Left forelimb (tissue), 1 donor: Measurements from ENCODE around the gene OBP2B.
"Not testable (repeated sequence)": the region's sequence is repeated elsewhere in the genome, so short reads cannot be mapped to it uniquely, and the experiment has no call there.

ENCODE experiments used
- DNase-seq: peaks from one replicate; pipeline ENCODE4 v3.0.0-alpha.2; 2018; ENCODE audit warnings: low spot score

Gene OBP2B, protein sequence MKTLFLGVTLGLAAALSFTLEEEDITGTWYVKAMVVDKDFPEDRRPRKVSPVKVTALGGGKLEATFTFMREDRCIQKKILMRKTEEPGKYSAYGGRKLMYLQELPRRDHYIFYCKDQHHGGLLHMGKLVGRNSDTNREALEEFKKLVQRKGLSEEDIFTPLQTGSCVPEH

DNA sequence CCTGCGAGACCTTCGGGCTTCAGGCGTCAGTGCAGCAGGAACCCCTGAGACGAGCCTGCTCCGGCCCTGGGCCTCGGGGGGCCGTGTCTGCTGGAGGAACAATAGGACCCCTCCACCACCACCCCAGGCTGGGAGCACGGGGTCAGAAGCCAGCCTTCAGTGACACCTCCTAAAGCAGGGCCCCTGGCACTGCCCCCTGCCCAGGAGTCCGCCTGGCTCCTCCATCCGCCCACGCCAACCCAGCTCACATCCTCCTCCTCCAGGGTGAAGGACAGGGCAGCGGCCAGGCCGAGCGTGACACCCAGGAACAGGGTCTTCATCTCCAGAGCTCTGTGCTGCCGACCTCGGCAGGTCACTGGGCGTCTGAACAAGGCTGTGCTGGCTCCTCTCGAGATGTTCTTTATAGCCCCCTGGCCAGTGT lies at the start of gene OBP2B:
TSS of gene OBP2B (minus strand) at position 371 of the 421 bp plus-strand sequence. CDS start at position 320, 51 bp downstream.
- DNase-seq = not testable (repeated sequence)

DNA sequence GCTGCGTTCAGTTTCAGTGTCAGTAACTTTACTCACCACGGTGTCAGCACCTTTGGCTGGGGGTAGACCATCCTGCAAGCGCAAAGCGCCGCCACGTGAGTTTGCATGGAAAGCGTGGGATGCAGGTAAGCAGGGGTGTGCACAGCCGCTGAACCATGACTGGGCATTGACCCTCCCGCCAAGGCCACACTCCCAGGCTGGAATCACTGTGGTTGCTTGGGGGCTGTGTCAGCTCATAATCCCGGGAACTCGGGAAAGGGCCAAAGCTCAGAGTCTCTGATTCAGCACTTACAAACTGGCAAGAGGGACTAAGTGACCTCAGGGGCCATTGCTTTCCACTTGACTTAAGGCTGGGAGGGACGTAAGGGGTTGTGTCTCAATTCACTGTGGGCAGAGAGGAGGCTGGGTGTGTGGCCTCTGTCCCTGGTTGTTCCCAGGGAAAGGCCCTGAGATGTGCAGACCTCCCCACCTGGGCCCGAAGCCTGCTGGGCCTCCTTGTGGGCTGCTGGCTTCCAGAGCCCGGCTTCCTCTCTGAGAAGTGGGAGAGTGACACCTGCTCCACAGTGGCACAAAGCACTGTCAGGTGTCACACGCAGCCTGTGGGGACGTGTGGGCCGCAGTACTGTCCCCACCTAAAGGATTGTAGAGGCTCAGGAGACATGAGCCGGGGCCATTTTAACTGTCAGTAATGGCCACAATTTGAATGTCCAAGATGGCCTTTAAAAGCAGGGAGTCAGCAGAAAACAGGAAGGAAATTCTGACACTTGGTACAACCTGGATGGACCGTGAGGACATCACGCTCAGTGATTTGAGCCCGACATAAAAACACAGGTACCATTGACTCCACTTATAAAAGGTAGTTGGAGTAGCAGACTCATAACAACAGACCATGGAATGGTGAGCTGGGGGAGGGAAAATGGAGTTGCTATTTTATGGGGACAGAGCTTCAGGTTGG lies 49.3 kb upstream of the OBP2B start:
- DNase-seq = no peak

DNA sequence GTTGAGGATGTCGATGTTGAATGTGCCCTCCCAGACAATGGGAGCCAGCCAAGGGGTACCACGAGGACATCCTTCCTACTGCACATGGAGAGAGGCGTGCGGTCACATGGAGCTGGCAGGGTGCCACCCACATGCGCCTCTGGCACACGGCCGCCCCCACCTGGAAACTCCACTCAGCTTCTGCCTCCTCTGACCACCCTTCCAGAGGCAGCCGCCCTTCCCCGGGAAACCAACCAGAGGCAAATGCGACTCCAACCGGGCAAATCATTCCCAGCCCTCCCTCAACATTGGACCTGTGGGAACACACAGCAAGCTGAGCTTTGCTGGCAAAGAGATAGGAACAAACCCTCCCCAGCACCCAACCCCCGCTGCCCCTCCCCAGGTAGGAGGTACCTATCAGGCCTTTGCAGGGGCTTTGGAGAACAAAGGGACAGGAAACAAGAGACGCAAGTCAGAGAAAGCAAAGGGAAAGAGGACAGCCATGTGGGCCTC lies 48.5 kb upstream of the OBP2B start:
- DNase-seq = peak; percentile 60

DNA sequence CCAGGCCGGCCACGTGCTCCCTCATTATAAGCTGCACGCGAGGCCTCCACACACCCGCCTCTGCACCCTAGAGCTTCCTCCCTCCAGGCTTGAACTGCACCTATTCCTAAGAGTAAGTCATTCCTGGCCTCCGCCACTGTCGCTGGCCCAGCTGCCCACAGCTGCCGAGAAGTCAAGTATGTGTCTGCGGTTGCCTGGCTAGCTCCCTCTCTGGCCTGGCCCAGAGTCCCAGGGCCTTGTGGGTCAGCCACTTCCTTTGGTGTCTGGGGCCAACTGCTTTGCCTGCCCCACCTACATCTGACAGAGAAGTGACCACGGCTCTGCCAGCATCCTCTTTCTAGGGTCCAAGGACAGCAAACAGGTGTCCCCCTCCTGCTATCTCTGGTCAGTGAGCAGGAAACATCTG lies 47.6 kb upstream of the OBP2B start:
- peak; percentile 61 for DNase-seq

- DNase-seq = no peak
Measured at GRCh38 chr9:133256136-133256461, 47.0 kb upstream of the OBP2B start.

GRCh38 chr9:133255371-133256135 lies 46.5 kb upstream of the OBP2B start:
- peak; percentile 60 for DNase-seq

- DNase-seq = no peak
Measured at GRCh38 chr9:133254471-133254870, 45.4 kb upstream of the OBP2B start.

DNA sequence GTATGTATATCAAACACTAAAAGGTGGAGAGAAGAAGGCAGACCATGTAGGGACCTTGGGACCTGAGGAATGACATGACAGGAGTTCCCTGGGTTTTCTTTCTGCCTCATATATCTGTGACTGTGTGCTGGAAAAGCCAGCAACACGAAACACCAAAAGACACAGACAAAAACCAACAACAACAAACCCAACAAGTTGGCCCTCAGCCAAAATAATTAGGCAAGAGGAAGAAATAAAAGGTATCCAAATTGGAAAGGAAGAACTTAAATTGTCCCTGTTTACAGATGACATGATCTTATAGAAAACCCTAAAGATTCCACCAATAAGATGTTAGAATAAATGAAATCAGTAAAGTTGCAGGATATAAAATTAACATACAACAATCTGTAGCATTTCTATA lies 44.2 kb upstream of the OBP2B start:
- no peak for DNase-seq

GRCh38 chr9:133252301-133253020 lies 43.4 kb upstream of the OBP2B start:
- no peak for DNase-seq

- DNase-seq = peak; percentile 50
Measured at GRCh38 chr9:133251773-133252172, 42.7 kb upstream of the OBP2B start.

- DNase-seq = not testable (repeated sequence)
Measured at GRCh38 chr9:133251221-133251620, 42.2 kb upstream of the OBP2B start.

- DNase-seq = no peak
Measured at GRCh38 chr9:133250741-133251170, 41.7 kb upstream of the OBP2B start.

DNA sequence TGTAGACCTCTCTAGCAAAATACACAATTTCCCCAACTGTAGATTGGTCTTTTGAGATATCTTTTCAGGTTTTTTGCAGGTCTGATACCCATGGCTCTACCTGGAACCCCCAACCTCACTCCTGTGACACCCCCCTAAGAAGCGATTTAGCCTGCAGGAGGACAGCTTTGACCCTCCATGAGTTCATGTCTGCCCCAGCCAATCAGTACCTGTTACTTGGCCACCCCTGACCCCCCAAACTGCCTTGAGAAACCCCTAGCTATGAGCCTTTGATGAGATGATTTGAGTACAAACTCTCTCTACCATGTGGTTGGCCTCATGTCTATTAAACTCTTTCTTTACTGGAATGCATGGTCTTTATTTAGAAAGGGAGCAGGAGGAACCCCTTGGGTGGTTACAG lies 40.3 kb upstream of the OBP2B start:
- no peak for DNase-seq

- DNase-seq = peak; percentile 60
Measured at GRCh38 chr9:133248726-133249295, 39.8 kb upstream of the OBP2B start.

- DNase-seq = no peak
Measured at GRCh38 chr9:133247632-133248031, 38.6 kb upstream of the OBP2B start.

DNA sequence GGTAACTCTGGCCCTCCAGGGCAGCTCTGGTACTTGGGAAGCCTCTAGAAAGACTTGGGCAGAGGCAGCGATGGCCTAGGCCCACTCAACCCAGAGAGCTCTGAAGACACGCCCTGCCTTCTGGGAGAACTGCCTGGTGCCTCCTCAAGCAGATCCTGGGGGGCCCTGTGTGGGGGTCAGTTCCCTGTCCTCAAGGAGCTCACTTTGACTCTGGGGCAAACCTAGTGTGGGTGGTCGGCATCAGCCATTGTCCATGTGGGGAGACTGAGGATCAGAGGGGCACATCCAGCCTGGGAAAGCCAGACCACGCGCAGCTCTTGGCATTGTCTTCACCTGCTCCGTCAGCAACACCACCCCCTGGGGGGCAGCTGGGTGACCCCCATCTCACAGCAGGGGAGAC lies 37.9 kb upstream of the OBP2B start:
- DNase-seq = no peak

DNA sequence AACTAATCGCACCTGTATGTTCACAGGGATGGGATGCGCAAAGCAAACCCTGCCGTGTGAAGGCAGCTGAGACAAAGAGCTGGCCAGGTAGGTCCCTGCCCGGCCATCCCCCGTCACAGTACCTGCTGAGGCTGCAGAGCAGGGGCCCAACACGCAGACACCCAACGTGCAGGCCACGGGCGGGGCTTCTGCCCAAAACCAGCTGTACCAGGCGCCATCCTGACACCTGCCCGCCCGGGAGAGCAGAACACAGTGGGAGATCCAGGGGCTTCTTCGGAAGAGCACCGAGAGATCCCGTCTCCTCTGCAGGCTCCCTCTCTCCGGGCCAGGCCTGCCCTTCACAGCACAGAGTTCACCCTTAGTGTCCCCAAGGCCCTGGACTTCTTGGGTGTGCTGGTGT lies 37.5 kb upstream of the OBP2B start:
- DNase-seq = peak; percentile 57

- DNase-seq = no peak
Measured at GRCh38 chr9:133242991-133243390, 33.9 kb upstream of the OBP2B start.

DNA sequence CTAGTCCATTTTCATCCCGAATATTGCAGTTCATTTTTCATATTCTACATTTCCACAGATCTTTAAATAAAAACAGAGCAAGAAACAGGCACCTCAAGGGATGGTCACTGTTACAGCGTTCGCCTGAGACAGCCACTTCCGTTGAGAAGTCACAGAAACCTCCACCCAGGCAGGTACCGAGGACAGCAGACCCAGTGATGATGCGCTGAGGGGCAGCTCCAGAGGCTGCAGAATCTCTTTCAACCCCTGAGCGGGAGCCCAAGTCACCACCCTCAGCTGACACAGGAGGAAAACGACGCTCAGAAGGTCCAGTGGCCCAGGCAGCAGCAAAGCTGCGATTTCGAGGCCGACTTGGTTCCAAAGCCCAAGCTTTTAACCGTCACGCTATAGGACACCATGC lies 33.2 kb upstream of the OBP2B start:
- DNase-seq = no peak

- DNase-seq = no peak
Measured at GRCh38 chr9:133239533-133240090, 30.6 kb upstream of the OBP2B start.
